Measurements from ENCODE around the gene ITGB1BP1.
"Not testable (repeated sequence)": the region's sequence is repeated elsewhere in the genome, so short reads cannot be mapped to it uniquely, and the experiment has no call there.

ITGB1BP1 gene

DNA sequence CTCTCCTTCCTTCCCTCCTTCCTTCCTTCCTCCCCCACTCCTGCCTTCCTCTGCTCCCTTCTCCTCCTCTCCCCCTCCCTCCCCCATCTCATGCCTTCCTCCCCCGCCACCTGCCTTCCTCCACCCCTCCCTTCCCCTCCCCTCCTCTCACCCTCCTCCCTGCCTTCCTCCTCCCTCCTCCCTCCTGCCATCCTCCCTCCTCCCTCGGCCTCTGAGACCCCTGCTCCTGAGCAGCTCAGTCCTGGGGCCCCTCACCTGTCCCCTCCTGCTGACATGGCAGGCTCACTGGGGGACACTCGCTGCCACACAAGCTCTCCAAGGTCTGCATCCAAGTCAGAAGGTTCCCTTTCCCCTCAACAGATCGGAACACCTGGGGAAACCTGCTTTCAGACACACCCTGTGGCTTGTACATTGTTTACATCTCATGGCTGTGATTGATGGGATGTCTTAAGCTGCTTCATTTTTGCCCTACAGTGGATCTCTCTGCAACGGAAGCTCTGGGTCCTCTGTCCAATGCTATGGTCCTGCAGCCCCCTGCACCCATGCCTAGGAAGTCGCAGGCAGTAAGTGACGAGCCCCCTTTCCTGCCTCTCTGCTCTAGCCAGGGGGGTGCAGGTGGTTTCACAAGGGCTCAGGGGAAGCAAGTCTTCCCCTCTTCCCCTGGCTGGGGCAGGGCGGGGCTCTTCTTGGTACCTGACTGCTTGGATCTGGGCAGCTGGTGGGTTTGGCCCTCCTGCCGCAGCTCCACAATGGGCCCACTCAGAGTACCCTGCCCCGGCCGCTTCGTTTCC is 22.9 kb downstream of the ITGB1BP1 start:
- peak; percentile 62 for DNase-seq

DNA sequence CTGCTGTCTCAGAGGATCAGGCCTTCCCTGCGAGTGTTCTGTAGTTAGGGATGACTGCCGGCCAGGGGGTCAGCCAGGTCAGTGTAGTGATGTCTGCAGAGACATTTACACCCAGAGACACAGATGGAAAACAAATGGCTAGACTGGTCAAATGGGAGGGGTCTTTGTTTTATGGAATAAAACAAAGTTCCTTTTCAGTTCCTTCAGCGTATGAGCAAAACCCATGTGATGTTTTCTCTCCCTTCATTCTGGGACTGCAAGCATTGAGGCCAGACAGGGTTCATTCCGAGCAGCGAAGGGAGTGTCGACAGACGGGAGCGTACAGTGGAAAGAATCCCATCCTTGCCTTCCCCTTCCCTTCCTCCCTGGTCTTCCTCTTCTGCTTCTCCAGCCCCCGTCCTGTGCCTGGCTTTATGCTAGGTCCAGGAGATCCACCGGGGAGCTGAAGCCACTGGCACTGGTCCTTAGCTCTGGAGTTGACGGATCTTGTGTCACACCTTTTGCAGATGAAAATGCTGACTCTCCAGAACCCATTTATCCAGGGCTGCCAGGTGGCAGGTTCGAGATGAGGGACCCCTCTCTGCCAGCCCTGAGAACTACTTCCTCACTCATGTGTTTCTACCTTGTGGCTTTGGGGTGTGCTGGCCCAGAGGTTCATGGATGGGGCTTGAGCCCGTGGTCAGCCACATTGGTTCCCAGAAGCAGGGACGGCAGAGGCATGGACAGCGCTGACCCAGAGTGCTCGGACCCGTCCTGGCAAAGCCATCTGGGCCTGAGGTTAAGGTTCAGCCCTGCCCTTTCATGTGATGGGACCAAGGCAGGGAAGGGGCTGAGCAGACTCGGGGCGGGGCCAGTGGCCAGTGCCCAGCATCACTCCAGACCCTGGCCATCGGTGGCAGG is 24.2 kb downstream of the ITGB1BP1 start:
- DNase-seq, result no peak

DNA sequence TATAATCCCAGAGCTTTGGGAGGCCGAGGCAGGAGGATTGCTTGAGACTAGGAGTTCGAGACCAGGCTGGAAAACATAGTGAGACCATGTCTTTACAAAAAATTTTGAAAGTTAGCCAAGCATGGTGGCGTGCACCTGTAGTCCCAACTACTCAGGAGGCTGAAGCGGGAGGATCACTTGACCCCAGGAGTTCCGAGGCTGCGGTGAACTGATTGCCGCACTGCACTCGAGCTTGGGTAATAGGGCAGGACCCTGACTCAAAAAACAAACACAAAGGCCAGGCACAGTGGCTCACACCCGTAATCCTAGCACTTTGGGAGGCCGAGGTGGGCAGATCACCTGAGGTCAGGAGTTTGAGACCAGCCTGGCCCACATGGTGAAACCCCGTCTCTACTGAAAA is 25.1 kb downstream of the ITGB1BP1 start:
- DNase-seq, result not testable (repeated sequence)

DNA sequence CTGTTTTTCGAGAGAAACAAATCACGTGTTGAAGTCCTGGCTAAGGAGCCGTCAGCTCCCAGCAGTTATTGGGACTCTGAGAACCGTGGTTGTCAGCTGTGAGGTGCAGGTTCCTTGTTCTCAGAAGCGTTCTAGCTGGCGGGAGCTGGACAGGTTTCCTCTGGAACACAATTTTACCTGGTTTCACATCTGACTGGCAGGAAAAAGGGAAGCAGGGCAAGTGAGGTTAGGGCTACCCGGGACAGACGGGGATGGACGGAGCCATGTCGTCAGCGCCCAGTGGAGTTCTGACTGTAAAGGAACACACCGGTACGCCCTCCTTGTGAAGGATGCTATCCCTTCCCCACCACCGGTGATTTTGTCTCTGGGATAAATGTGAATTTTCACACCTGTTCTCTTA is 26.1 kb downstream of the ITGB1BP1 start:
- no peak for DNase-seq

DNA sequence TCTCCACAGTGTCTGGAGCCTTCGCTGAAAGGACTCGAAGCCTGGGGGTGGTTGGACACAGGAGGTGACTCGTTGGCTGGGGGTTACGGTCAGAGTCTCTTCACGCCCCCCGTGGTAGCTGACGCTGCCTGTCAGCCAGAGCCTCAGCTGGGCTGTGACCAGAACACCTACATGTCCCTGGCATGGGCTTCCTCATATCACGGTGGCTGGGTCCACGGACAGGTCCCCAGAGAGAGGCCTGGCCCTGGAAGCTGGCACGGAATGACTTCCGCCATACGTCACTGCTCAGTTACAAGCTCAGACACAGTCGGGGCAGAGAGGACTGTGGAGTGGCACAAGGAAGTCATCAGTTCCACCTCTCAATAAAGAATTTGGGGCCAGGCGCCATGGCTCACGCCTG is 28.5 kb downstream of the ITGB1BP1 start:
- no peak for DNase-seq

DNA sequence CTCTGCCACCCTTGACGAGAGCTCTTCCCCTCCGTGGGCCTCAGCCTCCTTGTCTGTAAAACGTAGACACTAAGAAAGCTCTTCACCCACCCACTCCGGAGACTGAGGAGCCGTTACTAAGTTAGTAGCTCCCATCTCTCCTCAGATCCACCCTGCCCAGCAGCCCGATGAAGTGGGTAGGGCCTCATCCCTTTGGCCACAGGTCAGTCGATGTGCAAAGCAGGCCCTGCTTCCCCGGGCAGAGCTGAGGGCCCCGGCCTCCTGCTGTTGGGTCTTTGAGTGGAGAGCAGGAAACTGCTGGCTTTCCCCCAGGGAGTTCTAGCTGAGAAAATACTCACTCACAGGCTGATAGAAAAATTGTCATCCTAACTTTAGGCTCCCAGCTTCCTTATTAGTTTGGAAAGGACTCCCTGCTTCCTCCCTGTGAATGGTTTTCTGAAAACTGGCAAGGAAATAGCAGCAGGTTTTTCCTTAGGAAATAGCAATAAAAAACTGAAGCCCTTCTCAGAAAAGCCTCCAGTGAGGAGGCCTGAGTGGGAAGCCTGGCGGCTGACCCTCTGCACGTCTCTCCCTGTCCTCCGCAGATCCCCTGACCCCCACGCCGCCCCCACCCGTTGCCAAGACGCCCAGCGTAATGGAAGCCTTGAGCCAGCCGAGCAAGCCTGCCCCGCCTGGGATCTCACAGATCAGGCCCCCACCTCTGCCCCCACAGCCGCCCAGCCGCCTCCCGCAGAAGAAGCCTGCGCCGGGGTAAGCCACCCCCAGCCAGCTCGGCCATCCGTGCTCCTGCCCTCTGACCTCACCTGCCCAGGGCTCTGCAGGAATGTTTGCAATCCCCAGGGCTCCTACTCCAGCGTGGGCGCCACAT is 30.2 kb downstream of the ITGB1BP1 start:
- DNase-seq, result peak; percentile 17

DNA sequence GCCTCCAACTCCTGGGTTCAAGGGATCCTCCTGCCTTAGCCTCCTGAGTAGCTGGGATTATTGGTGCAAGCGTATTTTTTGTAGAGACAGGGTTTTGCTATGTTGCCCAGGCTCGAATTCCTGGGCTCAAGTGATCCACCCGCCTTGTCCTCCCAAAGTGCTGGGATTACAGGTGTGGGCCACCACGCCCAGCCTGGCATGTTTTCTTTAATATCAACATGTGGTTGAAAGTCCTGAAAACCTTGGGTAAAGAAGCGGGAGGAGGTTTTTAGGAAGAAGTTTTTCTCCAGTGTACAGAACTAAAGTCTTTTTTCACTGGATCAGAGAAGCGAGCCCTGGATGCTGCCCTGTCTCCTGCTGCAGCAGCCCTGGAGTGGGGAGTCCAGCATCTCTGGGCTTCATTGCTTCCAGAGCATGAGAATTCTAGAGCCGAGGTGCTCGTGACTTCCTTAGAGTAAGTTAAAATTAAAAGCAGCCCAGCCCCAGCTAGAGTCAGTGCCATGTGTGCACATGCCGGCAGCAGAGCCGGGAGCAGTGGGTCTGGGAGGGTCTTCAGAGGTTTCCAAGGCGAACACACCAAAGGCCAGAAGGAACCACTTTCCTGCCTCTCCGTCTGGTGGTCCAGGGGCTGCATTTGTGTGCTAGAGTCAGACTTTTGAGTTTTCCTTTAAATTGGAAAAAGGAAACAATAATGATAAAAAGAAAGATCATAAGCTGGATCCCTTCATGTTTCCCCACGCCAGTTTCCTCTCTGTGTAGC is 31.2 kb downstream of the ITGB1BP1 start:
- DNase-seq, result no peak

DNA sequence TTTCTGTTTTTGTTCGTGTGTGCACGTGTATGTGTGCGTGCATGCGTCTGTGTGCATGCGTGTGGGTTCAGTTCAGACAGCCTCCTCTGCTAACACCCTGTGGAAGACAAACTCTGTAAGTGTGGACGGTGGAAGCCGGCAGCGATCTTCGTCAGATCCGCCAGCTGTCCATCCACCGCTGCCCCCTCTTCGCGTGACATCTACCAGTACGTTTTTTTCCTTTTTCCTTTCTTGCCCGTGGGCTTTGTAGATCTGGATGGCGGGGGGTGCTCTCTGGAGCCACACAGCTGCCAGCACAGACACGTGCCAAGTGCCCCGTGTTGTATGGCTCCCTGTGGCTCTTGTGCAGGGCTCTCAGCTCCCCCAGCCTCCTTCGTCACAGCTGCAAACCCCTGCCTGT is 32.3 kb downstream of the ITGB1BP1 start:
- DNase-seq, result no peak

DNA sequence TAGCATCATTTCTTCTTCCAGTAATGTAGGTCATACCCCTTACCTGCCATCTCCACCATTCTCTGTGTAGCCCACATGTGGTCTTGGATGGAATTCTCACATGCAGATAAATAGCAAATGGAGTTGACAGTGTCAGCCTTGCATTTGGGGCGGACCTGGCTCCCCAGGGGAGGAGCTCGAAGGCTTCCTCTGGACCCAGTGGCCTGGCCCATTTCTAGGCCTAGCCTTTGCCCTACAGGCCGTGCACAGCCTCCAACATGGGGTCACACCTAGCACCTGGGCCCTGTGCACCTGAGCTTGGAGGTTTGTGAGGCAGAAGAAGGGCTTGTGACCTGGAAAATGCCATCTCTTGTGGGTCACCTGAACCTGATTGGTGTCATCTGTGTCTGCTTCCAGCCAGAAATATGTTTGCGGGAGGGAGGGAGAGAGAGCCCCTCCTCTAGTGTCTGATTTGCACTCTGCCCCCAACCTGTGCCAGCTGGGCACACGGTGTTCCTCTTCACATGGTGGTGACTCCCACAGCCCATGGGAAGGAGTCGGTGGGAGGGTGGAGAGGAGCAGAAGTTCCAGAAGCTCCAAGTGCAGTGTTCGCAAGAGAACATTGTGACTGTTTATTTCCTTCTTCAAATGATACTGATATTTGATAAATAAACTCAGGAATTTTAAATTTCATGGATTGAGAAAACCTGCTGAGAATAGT is 33.0 kb downstream of the ITGB1BP1 start:
- DNase-seq, result no peak

DNA sequence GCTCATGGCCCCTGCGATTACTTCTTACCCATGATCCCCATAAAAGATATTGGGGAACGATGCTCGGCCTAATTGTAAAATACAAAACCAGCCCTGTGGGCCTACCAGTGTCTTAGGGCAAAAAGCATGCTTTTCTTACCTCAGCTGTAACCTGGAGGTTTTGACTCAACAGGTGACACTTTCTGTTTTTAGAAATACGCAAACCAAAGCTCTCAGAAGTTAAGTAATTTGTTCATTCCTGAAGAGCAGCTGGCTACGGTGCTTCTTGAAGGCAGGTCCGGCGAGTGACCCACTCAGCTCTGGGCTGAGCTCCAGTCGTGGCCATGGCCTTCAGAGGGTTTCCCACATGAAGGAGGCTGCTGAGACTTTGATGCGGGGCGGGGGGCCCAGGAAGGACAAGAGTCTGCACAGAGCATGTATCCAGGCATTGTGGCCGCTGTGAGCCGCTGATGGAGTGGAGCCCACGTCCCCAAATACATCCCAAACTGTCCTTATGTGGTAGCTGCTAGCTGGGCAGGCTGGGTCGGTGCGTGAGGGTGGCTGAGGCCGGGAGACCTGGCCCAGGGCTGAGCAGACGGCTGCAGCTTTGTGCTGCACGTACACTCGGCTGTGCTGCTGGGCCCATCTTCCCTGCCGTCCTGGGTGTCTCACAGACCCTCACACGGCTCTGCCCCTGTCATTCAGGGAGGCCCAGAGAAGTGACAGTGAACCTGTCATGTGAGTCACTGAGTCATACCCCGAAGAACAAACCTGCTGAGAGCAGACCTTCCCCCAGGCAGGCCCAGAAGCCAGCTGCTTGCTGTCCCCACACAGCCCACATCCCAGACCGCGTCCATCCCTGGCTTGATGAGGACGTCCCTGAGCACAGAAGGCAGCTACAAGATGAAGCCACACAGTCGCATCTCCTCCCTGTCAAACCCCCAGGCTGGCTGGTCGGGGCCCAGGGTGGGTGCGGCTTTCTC is 34.1 kb downstream of the ITGB1BP1 start:
- DNase-seq, result no peak

DNA sequence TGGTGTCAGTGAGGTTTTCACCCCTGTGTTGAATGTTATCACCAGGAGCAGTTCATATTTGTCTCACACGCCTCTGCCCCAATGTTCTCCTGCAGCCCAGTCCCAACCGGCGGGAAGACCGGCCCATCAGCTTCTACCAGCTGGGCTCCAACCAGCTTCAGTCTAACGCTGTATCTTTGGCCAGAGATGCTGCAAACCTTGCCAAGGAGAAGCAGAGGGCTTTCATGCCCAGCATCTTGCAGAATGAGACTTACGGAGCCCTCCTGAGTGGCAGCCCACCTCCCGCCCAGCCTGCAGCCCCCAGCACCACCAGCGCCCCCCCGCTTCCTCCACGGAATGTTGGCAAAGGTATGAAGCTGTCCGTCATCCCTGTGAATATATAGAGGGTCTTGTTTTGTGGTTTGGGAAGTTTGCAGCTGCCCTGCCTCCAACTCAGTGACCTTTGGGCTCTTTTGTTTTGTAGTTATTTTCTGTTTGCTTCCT is 35.1 kb downstream of the ITGB1BP1 start:
- DNase-seq, result no peak

DNA sequence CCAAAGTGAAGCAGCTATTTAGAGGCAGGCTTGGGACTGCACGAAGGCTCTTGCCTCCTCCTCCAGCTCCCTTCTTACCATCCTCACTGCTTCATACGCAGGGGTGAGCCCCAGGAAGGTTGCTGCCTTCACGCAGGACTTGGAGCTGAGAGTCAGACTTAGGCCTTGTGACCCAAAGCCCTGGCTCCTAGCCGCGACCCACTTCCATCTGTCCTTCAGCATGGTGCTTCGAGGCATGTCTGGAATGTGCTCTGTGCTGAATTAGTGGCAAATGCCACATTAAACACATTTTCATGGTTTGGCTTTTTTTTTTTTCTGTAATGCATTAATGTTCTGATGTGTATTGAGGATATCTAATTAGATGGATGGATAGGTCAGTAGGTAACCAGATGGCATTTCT is 37.5 kb downstream of the ITGB1BP1 start:
- no peak for DNase-seq

DNA sequence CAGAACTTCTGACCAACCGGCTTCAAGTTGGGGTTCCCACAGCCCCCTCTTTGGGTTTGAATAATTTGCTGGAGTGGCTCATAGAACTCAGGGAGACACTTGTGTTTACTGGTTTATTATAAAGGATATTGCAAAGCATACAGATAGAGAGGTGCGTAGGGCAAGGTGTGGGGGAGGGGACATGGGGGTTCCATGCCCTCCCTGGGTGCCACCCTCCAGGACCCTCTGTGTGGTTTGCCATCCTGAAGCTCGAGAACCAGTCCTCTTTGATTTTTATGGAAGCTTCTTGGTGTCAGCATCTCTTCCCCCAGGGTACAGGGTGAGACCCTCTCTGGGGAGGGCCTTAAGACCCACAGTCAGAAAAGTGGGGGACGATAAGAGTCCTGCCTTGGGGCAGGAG is 38.8 kb downstream of the ITGB1BP1 start:
- no peak for DNase-seq

DNA sequence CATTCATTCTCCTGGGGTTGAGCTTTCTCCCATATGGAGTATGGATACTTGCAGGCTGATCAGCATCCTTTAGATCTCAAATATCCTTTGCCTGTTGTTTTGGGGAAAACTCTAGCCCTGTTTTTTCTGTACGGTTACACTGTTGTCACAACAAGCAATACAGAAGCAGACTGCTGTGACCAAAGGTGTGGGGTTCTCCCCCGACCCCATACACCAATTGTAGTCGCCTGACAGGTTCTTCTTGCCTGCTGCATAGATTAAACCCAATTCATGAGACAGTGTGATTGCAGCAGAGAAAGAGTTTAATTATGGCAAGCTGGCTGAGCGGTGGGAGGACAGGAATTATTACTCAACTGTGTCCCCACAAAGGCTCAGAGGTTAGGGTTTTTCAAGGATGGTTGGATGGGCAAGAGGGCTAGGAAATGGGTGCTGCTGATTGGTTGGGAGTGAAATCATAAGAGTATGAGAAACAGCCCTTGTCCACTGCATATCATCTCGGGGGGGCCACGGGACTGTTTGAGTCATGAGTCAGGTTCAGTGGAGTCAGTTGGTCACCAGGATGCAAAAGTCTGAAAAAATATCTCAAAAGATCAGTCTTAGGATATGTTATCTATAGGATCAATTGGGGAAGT is 40.6 kb downstream of the ITGB1BP1 start:
- DNase-seq, result no peak

DNA sequence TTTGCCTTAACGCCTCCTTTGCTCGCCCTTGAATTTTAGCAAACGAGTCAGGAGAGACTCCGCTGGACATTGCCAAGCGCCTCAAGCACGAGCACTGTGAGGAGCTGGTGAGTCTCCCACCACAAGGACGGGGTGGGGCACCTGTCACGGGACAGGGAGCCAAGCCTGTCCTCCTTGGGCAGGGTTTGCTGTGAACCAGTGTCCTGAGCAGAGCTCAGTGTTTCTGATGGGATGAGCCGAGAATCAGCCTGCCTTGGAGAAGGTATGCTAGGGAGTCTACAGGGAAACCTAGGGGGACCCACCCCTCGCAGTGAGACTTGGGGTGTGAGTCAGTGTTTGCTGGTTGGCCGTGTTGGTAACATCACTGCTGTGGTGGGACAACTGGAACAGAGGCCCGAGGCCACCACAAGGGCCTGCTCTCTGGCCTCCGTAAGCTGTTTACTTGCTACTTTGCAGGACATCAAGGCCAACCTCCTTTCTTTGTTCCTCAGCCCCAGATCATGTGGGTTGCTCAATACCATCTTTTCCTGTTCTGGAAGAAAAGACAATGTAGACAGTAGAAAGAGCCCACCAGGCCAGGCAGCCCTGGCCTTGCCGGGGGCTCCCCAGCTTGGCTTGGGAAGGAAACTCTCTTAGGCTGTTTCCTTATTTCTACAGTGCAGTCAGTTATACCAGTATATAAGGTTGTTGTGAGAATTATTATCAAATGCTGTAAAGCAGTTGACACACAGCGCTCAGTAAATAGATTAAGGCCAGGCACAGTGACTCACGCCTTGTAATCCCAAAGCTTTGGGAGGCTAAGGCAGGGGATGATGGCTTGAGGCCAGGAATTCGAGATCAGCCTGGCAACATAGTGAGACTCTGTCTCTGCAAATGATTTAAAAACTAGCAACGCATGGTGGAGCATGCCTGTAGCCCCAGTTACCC is 42.4 kb downstream of the ITGB1BP1 start:
- DNase-seq, result no peak

DNA sequence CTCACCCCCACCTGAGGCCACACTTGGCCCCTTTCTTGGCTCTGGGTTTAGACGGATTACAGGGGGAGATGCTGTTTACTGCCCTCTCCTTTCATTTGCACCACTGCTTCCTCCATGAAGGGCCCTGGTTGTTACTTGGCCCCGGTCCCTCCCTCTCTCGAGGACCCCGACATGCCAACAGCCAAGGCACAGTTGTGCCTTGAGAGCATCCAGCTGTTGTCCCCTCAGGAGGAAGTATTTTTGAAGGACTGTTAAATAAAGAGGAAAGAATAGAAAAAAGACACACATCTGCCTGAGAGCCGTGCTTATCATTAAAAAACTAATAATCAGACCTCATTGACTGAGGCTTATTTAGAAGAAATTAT is 44.0 kb downstream of the ITGB1BP1 start:
- DNase-seq, result no peak

DNA sequence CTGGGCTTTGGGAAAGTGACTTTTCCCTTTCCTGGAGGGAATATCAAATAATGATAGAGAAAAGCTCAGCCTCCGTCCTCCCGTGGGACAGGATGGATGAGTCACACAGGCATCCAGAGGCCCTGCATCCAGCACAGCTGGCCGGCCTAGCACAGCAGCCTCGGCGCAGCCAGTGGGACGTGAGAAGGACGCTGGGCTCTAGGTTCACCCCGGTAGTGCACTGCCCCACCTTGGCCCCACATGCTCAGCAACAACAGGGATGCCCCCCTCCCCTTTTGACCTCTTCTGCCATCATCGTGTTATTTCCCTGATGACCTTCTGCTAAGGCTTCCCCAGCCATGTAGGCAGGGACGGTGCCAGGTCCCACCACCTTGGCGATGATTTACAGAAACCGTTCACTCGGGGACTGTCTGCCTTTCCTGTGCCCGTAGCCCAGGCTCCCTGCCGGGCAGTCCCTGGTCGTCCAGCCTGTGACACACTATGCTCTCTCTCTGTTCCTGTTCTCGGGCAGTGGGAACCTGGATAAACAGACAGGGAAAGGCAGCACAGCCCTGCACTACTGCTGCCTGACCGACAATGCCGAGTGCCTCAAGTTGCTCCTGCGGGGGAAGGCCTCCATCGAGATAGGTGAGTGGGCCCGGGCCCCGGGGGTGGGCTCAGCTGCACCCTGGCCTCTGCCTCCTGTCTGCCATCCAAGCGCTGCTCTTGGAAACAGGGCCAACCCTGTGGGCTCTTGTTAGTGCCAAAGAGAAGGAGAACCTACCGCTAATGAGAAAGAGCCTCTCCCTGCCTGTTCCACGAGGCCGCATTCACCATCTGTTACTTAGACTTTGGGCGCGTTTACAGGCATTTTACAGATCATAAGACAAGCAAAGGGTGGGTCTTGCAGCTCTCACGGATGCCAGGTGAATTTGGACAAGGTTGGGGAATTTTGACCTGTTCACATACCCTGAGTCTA is 44.6 kb downstream of the ITGB1BP1 start:
- DNase-seq, result peak; percentile 2

All from NCI-H69 (cell line).